NCI-H1417 treated with DMSO at 0.1 percent for 48 hours (cell line): ENCODE data around the gene MAN2C1.
"Not testable (repeated sequence)": the region's sequence is repeated elsewhere in the genome, so short reads cannot be mapped to it uniquely, and the experiment has no call there.

ENCODE experiments used
- DNase-seq: peaks from one replicate; lab custom pipeline; 2025; lab: John Stamatoyannopoulos, UW

MAN2C1 gene

DNA sequence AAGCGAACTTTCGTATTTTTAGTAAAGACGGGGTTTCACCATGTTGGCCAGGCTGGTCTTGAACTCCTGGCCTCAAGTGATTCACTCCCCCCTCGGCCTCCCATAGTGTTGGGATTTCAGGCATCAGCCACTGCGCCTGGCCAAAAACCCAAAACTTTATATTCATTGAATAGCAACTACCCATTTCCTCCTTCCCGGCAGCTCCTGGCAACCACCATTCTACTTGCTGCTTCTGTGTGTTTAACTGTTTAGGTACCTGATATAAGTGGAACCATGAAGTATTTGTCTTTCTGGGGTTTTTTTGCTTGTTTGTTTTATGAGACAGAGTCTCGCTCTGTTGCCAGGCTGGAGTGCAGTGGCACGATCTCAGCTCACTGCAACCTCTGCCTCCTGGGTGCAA, 24.5 kb downstream of the MAN2C1 start:
- not testable (repeated sequence) for DNase-seq

DNA sequence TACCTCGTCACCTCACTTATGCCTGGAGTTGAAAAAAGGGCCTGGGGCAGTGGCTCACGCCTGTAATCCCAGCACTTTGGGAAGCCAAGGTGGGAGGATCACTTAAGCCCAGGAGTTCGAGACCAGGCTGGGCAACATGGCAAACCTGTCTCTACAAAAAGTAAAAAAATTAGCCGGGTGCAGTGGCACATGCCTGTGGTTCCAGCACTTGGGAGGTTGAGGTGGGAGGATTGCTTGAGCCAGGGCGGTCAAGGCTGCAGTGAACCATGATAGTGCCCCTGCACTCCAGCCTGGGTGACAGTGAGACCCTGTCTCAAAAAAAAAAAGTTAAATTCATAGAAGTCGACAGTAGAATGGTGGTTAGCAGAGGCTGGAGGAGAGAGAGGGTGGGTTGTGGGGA, 26.2 kb downstream of the MAN2C1 start:
- DNase-seq, result no peak

DNA sequence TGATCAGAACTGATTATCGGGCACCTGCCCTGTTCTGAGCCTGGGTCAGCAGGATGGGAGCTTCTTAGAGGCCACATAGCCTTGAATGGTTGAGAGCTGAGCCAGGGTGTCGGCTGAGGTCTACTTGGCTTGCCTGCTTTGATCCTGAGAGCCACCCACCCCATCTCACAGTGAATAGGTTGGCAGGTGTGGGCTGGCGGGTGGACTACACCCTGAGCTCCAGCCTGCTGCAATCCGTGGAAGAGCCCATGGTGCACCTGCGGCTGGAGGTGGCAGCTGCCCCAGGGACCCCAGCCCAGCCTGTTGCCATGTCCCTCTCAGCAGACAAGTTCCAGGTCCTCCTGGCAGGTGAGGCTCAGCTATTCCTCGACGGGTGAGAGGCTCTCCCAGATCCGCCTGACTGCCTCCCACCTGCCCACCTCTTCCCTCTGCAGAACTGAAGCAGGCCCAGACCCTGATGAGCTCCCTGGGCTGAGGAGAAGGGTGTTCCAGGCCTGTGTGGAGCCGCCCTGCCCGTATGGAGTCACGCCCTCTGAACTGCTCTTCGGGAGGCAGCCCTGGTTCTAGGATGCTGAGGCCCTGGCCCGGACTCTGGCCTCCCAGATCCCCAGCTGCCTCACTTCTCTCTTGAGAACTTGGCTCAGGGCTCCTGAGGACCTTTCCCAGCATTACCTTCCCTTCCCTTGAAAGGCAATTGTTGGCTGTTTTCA, 28.7 kb downstream of the MAN2C1 start:
- DNase-seq, result no peak

DNA sequence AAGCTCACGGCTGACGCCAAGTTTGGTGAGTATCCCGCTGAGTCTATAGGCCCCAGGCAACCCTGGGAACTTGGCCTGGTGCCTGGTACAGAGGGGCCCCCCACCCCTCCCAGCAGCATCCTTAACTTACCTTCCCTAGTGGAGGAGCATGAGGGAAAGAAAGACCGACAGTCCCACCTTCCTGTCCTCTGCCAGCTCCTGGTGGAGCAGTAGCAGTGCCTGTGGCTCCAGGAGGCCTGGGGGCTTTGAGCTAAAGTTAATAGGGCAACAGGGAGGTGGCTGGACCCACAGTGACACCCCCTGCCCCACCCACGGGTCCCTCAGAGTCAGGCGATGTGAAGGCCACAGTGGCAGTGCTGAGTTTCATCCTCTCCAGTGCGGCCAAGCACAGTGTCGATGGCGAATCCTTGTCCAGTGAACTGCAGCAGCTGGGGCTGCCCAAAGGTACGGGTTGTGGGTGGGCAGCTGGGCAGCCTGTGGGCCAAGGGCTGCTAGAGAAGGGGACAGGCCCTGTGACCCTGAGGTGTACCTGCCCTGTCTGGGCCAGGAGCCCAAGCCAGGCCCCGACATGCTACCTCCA, 29.7 kb downstream of the MAN2C1 start:
- DNase-seq, result no peak

DNA sequence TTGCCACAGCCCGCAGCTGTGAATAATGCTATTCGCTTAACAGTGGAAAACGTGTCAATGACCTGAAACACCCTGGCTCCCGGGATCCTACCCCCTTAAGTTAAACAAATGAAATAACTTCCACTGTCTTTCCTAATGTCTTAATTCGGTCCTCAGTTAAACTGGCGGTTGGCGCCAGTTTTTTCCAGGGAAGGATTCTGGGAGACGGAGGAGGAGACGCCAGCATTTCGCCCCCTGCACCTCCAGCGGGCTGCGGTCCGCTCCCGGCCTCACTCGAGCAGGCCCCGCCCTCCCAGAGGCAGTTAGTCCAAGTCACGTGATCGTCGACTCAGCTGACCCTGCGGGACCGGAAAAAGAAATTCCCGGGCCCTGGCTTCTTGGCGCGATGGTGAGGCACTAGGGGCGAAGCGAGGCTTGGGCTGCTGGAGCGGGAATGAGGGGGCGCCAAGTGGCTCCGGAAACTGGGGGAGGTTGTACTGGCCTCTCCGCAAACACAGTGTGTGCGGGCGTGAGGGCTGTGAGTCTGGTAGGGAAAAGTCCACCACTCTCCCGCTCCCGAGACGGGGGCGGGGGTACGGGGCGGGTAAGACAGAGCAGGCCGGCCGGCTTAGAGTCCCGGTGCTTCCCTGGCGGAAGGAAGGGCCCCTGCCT, 32.6 kb downstream of the MAN2C1 start, which contains the start of gene COMMD4:
COMMD4 (plus strand) TSS at position 359 of the 651 bp plus-strand sequence; CDS start at position 386, 27 bp downstream.
- peak; percentile 70 for DNase-seq

DNA sequence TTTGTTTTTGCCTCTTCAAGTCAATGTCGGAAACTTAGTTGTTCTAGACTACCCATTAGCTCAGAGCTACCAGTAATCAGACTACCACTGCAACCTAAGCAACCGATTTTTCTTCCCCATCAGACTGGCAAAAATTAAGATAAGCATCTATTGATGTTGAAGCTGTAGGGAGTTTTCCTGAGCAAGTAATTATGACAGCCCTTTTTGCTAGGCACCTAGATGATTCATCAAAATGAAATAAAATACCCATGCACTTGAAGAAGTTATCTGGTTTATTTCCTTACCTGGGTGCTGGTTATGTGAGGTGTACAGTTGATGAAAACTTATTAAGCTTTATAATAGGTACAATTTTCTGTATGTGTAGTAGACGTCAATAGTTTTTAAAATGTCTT, 33.1 kb downstream of the MAN2C1 start:
- no peak for DNase-seq

DNA sequence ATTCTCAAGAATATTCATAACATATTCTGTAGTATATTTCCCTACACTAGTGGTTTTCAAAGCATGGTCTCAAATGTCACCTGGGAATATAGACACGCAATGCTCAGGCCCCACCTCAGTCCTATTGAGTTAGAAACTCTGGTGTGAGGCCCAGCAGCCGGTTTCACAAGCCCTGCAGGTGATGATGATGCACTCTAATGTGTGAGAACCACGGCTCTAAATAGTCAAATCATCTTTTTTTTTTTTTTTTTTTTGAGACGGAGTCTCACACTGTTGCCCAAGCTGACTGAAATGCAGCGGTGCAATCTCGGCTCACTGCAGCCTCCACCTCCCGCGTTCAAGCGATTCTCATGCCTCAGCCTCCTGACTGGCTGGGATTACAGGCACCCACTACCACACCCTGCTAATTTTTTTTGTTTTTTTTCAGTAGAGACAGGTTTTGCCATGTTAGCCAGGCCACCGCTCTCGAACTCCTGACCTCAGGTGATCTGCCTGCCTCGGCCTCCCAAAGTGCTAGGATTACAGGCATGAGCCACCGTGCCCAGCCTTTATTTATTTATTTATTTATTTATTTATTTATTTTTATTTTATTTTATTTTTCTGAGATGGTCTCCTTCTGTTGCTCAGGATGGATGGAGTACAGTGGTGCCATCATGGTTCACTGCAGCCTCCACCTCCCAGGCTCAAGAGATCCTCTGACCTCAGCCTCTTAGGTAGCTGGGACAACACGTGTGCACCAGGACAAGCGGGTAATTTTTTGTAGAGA, 34.6 kb downstream of the MAN2C1 start:
- DNase-seq, result not testable (repeated sequence)

DNA sequence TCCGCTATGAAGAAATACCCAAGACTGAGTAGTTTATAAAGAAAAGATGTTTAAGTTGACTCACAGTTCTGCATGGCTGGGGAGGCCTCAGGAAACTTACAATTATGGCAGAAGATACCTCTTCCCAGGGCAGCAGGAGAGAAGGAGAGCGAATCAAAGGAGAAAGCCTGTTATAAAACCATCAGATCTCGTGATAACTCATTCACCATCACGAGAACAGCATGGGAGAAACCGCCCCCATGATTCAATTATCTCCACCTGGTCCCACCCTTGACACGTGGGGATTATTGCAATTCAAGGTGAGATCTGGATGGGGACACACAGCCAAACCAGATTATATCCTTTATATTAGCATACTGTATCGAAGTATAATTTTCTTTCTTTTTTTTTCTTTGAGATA, 36.3 kb downstream of the MAN2C1 start:
- DNase-seq, result not testable (repeated sequence)

DNA sequence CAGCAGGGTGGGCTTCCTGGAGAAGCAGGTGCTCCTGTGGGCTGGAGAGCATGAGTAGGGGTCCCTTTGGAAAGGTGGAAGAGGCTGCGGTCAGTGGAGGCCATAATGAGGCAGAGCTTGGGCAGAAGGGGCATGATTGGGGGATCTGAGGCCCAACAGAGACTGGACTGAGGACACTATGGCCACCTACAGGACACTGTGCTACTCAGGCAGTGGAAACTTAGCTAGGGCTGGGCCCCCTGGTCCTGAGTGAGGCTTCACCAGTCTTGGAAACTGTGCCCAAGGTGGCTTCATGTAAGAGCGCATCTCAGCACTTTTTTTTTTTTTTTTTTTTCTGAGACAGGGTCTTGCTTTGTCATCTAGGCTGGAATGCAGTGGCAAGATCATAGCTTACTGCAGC, 38.8 kb downstream of the MAN2C1 start:
- DNase-seq, result no peak

DNA sequence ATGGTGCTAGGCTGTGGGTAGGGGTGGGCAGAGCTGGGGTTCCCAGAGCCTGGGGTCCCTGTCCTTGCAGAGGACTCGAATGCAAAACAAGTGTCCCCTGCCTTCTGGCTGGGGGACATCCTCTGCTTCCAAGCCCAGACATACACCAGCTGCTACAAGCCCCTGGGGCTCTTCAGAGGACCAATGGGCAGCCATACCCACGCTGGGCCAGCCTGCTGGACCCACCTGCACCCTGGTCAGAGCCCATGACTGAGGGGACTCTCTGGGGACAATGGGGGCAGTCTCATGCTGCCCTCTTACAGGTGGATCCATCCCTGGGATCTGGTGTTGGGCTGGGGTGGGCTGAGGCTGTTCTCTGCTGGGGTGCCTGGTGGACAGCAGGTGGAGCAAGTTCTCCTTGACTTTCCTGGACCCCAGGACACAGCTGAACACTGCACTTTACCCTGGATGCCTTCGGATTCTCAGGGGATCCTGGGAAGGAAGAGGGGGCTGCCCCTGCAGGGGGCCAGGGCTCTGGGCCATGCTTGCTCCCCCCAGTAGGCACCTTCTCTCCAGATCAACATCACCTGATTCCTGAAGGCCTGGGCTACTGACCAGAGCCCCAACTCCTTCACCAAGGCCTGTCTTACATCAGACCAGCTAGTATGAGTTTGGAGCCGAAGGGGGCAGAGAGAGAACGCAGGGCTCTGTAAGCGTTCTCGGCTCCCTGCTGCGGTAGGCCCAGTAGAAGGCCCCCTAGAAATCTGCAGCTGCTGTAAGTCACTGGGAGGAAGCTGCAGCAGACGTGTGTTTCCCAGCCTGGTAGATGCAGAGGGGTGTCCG, 39.7 kb downstream of the MAN2C1 start:
- no peak for DNase-seq

DNA sequence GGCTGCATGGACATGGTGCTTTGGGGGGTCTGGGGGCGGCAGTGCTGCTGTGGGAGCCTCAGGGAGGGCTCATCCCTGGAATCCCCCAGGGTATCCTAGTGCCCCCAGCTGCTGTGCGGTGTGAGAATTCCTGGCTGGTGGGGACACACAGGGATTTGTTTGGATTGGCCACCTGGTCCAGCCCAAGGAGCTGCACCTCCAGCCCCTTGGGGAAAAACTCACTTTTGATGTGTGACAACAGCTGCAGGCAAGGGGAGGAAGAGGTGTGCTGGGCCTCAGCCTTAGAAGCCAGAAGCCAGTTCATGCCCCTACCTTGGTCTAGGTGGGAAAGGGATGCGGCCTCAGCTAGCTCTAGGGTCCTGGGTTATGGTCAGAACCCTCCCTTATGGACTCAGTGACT, 40.9 kb downstream of the MAN2C1 start:
- DNase-seq, result no peak

DNA sequence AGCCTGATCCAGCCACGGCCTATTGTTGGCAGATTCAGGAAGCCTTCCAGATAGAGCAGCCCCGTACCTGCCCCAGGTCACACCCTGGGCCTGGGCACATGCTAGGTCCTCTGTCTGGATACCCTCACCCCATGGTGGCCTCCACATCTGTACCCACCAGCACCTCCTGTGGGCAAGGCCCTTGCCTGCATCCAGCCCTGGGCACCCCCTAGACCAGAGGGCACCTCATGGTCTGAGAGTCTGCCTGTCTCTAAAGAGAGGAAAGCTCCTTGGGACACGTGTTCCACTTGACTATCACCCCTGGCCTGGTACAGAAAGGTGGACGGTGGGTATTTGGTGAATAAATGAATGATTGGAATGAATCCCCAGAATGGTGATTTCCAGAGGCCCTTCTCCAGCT, 41.4 kb downstream of the MAN2C1 start:
- no peak for DNase-seq

DNA sequence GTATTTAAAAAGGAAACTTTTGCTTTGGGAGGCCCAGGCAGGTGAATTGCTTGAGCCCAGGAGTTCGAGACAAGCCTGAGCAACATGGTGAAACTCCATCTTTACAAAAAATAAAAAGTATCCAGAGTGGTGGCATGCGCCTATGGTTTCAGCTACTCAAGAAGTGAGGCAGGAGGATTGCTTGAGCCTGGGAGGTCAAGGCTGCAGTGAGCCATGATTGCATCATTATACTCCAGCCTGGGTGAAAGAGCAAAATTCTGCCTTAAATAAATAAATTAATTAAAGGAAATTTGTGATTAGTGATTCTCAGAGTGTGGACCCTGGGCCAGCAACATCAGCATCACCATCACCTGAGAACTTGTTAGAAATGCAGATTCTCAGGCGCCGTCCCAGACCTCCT, 42.5 kb downstream of the MAN2C1 start:
- DNase-seq, result no peak

DNA sequence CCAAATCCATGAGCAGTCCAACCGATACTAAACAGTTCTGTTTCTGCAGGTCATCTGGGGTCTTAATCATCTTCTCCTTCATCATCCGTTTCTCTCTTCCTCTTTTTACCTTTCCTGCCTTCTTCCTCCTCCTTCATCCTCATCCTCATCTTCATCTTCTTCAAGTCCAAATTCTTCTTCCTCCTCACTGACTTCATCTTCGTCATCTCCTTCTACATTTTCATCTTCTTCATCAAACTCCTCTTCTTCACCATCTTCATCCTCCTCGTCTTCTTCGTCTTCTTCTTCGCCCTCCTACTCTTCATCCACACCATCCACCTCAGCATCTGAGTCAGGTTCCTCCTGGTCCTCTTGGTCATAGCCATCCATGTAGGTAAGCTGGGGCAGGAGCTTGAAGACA, 46.7 kb downstream of the MAN2C1 start:
- no peak for DNase-seq

DNA sequence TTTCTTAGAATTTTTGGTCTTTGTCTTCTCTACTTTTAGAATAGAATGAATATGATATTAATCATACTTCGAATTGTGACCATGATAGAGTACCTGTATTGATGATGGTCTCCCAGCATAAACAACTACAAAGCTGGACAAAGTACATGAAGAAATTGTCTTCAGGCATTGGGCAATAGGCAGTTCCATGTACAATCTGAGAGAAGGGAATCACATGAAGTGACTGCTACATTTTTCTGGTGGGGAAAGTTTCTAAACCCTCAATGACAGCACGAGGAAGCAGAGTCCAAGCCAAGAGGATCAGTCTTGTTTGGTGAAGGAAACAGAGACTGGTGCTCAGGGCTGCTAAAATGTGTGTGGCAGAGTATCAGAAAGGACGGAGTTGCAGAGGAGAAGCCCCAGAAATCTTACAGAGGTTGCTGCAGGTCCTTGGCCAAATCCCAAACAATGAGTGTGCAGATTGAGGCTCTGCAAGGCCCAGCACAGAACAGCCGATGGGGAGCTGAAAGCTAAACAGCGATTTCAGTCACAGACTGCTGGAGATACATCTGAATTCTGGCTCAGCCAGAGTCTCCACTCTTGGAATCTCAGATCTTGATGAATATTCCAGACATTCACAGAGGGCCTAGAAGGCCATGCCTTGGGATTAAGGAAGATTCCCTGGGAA, 49.0 kb downstream of the MAN2C1 start:
- not testable (repeated sequence) for DNase-seq

DNA sequence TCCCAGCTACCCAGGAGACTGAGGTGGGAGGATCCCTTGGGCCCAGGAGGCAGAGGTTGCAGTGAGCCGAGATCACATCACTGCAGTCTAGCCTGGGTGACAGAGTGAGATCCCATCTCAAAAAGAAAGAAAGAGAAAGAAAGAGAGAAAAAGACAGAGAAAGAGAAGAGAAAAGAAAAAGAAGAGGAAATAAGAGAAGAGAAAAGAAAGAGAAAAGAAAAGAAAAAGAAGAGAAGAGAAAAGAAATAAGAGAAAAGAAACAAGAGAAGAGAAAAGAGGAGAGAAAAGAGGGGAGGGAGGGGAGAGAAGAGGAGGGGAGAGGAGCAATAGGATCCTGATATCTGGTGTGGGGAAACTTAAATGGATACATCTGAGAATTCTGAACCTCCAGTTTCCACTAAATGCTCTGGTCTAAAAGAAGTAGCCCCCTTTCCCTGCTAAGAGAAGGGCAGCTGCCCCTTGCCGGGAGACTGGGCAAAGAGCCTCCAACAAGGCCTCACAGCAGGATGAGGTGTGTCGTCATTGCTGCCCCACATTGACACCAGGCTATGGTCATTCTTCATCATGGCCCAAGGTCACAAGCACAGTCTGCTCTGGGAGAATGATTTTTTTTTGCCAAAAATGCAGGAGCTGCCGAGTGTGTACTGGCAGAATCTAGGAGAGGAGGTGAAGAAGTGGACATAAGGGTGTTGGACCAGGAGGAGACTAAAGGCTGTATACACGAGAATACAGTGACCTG, 53.7 kb downstream of the MAN2C1 start:
- no peak for DNase-seq

DNA sequence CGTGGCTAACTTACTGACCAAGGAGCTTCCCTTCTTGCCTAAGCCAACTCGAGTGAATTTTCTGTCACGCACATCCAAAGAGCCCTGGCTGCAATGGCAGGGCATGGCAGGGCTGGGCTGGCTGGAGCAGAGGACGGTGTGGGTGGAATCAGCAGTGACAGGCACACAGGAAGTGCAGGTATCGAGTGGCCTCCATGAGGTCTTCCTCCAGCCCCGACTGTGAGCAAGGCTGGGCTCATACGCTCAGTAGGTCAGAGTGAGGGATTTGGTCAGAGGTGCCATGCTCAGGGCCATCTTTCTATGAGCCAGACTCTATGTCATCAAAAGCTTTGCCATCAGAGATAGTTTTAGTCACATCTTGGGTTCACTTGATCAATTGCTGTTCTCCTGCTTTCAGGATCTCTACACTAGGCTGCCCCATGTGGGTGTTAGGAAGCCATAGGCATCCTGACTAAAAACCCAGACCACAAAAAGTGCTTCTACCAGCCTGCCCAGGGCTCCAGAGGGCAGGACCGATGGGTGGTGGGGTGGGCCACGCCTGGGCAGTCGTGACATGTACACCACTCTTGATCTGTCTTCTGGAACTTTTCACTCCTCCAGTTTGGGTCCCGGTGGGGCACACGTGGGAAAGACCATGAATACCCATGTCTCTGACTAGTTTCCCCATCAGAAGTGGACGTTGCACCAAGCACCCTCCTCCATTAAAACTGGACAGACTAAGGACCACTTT, 55.1 kb downstream of the MAN2C1 start:
- no peak for DNase-seq

DNA sequence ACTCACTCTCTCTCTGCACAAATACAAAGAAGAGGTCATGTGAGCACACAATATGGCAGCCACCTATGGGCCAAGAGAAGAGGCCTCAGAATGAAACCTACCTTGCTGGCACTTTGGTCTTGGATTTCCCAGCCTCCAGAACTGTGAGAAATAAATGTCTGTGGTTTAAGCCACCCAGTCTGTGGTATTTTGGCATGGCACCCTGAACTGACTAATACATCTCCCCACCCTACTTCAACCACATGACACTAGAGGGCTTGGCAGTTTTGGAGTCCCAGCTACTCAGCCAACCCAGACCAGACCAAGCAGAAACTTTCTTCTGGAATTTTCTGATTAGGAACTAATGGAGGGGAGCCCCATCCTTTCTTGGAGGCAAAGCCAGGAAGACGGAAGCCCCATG, 55.9 kb downstream of the MAN2C1 start:
- DNase-seq, result not testable (repeated sequence)

DNA sequence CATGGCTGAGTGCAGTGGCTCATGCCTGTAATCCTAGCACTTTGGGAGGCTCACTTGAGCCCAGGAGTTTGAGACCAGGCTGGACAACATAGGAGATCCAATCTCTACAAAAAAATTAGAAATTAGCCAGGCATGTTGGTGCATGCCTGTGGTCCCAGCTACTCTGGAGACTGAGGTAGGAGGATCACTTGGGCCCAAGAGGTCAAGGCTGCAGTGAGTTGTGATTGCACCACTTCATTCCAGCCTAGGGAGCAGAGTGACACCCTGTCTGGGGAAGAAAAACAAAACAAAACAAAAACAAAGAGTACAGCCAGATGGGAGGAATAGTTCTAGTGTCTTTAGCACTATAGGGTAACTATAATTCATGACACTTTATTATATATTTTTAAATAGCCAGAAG, 58.7 kb downstream of the MAN2C1 start:
- DNase-seq, result no peak
